GM18526 (cell line): ENCODE data around the gene MPDZ.

Source experiments
- POLR2A ChIP-seq: IDR thresholded peaks from 3 replicates; pipeline ENCODE4 v1.6.1; 2011; ENCODE audit not compliant: insufficient read length; ENCODE audit errors: extremely low read depth

The MPDZ gene, protein sequence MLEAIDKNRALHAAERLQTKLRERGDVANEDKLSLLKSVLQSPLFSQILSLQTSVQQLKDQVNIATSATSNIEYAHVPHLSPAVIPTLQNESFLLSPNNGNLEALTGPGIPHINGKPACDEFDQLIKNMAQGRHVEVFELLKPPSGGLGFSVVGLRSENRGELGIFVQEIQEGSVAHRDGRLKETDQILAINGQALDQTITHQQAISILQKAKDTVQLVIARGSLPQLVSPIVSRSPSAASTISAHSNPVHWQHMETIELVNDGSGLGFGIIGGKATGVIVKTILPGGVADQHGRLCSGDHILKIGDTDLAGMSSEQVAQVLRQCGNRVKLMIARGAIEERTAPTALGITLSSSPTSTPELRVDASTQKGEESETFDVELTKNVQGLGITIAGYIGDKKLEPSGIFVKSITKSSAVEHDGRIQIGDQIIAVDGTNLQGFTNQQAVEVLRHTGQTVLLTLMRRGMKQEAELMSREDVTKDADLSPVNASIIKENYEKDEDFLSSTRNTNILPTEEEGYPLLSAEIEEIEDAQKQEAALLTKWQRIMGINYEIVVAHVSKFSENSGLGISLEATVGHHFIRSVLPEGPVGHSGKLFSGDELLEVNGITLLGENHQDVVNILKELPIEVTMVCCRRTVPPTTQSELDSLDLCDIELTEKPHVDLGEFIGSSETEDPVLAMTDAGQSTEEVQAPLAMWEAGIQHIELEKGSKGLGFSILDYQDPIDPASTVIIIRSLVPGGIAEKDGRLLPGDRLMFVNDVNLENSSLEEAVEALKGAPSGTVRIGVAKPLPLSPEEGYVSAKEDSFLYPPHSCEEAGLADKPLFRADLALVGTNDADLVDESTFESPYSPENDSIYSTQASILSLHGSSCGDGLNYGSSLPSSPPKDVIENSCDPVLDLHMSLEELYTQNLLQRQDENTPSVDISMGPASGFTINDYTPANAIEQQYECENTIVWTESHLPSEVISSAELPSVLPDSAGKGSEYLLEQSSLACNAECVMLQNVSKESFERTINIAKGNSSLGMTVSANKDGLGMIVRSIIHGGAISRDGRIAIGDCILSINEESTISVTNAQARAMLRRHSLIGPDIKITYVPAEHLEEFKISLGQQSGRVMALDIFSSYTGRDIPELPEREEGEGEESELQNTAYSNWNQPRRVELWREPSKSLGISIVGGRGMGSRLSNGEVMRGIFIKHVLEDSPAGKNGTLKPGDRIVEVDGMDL (N-terminal part only)

DNA sequence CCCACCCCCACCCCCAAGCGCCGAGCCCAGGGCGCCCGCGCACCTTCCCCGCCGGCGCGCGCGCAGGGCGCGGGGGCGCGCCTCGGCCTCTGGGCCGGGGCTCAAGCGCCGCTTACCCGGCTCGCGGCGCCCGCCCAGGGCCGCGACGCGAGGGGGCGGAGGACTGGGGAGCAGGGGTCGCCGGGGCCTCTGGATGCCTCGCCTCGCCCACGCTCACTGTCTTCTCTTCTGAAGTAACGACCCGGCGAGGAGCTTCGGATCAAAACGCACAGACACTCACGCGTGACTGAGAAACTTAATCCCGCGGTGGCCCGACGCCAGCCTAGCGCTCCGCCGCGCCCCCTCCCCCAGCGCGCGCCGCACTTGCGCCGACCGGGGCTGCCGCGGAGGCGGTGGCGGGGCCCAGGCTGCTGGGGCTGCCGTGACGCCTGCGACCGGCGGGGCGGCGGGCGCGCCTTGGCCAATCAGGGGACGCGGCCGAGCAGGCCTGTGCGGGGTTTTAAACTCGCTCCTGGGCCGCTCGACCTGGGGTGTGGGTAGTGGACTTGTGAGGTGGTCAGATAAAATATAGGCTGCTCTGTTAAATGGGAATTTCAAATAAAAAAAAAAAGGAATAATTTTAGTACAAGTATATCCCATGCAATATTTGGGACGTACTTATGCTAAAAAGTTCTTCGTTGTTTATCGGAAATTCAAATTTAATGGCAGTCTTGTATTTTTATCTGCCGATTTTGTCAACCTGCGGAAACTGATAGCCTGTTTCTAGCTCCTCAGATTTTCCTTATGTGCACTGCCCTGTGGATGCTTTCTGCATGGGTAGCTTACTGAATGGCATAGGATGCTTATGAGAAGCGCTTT, at the start of gene MPDZ:
Gene MPDZ (minus strand): TSS at position 409 of the 858 bp plus-strand sequence. CDS start 29,377 bp downstream, outside the sequence.
- TF ChIP-seq POLR2A: no peak

DNA sequence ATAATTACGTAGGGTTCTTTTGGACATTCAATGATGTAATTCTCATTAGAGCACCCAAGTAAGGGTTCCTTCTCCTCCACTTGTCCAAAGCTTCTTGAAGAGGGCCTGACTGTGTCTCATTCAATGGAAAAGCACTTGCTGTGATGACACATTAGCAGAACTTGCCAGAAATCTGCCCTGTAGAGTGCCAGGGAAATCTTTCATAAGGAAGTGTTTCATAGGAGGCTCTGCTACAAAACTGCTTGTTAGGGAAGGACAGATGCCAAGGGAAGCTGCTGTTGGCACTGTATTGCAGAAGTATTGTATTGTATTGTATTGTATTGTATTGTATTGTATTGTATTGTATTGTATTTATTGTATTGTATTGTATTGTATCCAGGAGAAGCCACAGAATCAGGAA, 45.5 kb upstream of the MPDZ start:
- no peak for TF ChIP-seq POLR2A

DNA sequence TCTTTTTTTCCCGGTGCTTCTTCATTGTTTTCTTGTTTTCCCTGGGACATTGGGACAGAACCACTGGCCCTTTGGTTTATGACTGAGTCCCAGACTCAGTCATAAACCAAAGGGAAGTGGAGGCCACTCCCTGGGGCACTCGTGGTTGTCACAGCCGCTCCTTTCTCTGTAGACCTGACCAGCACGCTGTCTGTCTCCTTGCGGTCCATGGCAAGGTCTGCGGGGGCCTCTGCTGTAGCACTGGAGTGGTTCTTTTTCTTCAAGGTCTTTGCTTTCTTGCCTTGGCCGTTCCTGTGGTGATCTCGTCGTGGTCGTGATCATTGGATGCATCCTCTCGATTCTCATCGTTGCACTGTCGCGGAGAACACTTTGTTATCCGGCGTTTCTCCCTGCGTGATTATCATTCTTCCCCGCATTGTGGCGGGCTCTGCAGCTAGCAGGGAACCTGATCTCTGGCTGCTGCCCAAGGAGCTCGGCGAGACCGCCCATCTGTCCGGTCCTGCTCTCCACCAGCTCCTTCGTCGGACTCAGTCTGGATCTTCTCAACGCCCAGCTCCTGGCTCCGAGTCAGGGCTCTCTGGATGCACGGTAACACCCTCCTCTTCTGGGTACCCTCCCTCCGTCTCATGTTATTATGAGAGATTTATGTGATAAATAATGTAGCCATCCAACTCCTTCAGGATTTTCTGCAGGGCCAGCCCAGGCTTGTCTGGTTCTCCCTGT, 43.5 kb upstream of the MPDZ start:
- TF ChIP-seq POLR2A: no peak

DNA sequence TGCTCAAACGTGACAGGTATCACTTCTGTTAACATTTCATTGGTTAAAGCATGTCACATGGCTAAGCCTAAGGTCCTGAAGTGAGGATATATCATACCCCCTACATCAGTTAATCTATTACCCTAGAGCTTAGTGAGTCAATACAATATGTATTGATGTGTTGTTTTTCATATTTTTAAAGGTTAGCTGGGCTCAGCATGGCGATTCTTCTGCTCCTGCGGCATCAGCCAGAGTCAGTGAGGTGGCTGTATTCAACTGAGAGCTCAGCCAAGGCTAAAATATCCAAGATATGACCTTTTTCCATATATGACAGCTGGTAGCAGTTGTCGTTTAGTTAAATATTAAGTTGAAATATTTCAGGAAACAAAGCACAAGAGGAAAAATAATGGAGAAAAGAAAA, 38.5 kb upstream of the MPDZ start:
- TF ChIP-seq POLR2A: no peak

DNA sequence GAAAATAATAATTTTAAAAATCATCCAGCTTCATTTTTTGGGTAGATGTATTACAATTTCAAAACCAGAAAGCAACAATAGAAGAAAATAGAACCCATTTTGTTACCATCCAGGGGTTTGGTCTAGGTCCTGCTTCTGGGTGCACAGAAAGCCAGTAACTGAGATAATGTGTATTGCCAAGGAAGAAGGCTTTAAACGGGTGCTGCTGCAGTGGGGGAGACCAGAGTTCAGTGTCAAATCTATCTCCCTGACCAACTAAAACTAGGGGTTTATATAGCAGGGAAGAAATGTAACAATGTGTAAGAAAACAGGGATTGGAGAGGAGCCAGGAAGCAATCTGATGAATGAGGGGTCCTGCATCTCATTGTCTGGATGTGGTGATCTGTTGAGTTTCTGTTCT, 17.5 kb upstream of the MPDZ start:
- TF ChIP-seq POLR2A: no peak

DNA sequence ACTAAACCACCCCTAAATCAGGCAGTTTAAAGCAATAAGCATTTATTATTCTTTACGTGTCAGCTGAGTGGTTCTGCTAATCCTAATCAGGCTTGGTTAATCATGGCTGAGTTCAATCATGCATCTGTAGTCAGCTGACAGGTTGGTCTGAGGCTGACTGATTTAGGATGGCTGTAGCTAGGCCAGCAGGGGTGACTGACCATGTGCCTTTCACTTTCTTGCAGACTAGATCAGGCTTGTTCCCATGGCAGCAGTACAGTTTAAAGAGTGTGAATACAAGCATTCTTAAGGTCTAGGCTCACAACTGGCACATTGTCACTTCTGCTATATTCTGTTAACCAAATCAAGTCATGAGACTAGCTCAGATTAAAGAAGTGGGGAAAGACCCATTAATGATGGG, 16.1 kb upstream of the MPDZ start:
- no peak for TF ChIP-seq POLR2A

DNA sequence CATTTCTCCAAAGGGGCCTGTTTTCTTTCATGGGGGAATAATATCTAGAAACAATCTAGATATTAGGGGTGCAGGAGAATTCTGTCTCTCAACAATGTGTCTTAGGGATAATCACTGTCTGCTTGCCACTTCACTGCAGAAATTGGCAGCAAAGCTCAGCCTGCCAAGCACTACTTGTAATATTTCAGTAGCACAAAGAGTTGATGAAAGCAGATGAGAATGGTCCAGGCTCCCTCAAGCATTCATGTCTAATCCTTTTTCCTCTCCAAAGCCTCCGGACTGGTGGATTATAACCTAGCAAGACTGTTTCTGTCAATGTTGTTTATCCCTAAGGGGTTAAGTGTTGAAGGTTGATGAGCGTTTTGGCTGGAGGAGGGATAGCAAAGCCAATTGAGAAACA, 13.3 kb upstream of the MPDZ start:
- TF ChIP-seq POLR2A: no peak

DNA sequence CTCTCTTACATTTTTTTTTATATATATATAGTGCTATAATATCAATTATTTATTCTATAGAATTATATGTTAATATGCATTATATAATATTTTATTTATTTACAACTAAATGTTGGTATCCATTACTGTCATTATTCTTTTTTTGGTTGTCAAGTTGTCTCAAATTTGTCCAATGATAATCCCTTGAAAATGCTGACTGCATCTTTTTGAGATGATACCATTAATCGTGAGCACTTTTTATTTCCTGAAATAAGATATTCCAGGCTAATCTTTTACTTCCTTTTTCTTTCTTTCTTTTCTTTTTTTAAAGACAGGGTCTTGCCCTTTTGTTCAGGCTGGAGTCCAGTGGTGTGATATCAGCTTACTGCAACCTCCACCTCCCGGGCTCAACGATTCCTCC, 12.7 kb upstream of the MPDZ start:
- TF ChIP-seq POLR2A: no peak

DNA sequence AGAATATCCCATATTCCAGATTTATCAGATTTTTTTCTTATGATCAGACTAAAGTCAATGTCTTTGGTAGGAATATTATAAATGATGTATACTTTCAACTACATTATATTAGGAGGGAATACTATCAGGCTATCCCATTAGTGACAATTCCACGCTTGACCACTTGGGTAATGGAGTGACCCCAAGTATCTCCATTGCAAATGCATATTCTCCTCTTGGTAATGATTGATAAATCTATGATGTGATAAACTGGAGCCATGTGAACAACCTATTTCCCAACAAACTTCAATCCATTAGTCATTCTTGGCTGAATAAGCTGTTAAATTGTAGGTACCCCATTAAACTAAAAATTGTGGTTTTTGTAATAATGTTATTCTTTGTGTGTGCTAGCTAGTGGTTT, 12.2 kb upstream of the MPDZ start:
- no peak for TF ChIP-seq POLR2A

DNA sequence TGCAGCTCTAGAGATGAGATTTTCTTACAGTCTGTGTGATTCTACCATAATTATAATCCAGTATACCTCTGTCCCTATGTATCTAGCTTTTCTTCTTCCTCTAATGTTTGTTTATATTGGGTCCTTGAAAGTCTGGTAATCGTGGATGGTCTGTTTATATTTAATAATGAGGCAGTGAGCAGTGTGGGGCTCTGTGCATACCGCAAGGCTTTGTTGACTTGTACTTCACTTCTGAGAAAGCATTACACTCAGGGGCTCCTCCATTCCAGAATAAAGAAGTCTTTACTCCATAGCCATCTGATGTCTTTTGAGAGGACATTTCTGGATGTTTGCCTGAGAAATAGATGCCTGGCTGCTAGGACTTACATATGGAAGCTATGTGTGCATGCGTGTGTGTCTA, 4.5 kb upstream of the MPDZ start:
- no peak for TF ChIP-seq POLR2A

DNA sequence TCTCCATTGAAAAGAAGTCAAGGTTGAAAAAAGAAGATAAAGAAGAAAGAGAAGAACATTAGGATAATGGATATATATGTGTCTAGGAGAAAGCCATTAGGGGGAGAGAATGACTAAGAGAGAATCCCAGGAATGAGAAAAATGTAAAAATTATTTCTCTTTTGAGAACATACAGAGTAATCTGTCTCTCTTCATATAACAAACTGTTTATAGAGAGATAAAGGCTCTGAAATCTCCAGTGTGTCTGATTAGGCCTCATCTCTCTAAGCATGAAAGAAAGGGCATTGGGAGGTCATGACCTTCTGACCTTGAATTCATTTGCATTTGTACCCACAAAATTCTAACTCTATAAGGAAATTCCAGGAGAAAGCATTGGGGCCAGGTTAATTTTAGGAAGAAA, 3.5 kb upstream of the MPDZ start:
- TF ChIP-seq POLR2A: no peak

DNA sequence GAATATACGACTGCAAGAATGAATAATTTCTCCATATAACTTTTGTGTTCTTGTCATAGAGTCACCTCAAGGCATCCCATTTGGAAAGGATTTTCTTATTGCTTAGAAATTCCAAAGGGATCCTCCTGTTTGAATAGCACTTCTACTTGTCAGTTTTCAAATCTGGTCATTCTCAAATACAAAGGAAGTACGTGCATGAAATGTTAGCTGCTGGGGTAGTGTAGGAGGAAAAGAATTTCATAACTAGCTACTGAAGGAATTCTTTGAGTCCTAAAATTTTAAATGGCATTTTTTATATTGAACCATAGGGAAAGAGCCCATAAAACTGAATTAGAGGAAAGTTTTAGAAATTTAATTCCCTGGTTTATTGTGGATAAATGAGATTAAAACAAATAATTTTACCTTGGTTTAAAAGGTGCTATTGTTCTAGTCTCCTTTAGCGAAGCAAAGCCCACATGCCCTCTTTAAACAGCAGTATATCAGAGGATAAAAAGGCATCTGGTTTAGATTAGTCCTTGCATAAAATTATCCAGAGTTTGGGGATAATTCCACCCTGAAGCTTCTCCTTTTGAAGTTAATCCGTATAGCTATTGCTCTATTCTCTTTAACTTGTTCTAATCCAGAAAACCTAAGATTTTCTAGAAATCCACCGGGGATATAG, 2.0 kb upstream of the MPDZ start:
- no peak for TF ChIP-seq POLR2A
